ENCODE results near the gene SULT6B1.

GRCh38 chr2:37168217-37168981 lies 20.1 kb downstream of the SULT6B1 start:
- TF ChIP-seq CTCF (conservative IDR thresholded peaks at IDR 0.05; ENCODE audit: low read length) = peak; percentile 78
- no peak for TF ChIP-seq EZH2phosphoT487 (IDR thresholded peaks at IDR 0.05; ENCODE audit: borderline replicate concordance)

Data from Loucy (cell line).